Stimulated activated CD8-positive, alpha-beta memory T cell treated with anti-CD3 and anti-CD28 coated beads, Interleukin-7, amount 100 ng/mL, for 1 hour (primary cell): Measurements from ENCODE around the gene KIF16B.

Experiments
- DNase-seq, 2 donors: peaks; one replicate each; pipeline ENCODE4 v3.0.0-alpha.2; 2020; ENCODE audit warnings: low read depth in 2 of 2

The KIF16B gene

GRCh38 chr20:16432466-16433292, 140.6 kb downstream of the KIF16B start:
- DNase-seq, result no peak

- no peak for DNase-seq
Observed at GRCh38 chr20:16428112-16428511, 145.1 kb downstream of the KIF16B start.

GRCh38 chr20:16427571-16427970, 145.7 kb downstream of the KIF16B start:
- no peak for DNase-seq

- DNase-seq, result no peak
Observed at GRCh38 chr20:16424780-16425179, 148.5 kb downstream of the KIF16B start.

GRCh38 chr20:16423311-16424212, 149.7 kb downstream of the KIF16B start:
- no peak for DNase-seq

GRCh38 chr20:16419138-16419715, 154.0 kb downstream of the KIF16B start:
- no peak for DNase-seq

- no peak for DNase-seq
Observed at GRCh38 chr20:16418616-16419015, 154.6 kb downstream of the KIF16B start.

GRCh38 chr20:16417001-16417400, 156.2 kb downstream of the KIF16B start:
- DNase-seq, result no peak

GRCh38 chr20:16415071-16416053, 157.9 kb downstream of the KIF16B start:
- DNase-seq, result no peak

- no peak for DNase-seq
Observed at GRCh38 chr20:16412906-16413305, 160.3 kb downstream of the KIF16B start.

GRCh38 chr20:16411361-16411760, 161.9 kb downstream of the KIF16B start:
- no peak for DNase-seq

- DNase-seq, result no peak
Observed at GRCh38 chr20:16410626-16411025, 162.6 kb downstream of the KIF16B start.

GRCh38 chr20:16408981-16409380, 164.3 kb downstream of the KIF16B start:
- DNase-seq, result no peak

- DNase-seq, result no peak
Observed at GRCh38 chr20:16407251-16408067, 165.8 kb downstream of the KIF16B start.

GRCh38 chr20:16405254-16405653, 168.0 kb downstream of the KIF16B start:
- DNase-seq, result no peak

GRCh38 chr20:16404640-16405039, 168.6 kb downstream of the KIF16B start:
- no peak for DNase-seq

GRCh38 chr20:16404171-16404570, 169.1 kb downstream of the KIF16B start:
- no peak for DNase-seq

GRCh38 chr20:16400234-16400633, 173.0 kb downstream of the KIF16B start:
- DNase-seq, result no peak

GRCh38 chr20:16399801-16400200, 173.4 kb downstream of the KIF16B start:
- DNase-seq, result no peak

GRCh38 chr20:16397086-16397485, 176.2 kb downstream of the KIF16B start:
- no peak for DNase-seq
